Gastroesophageal sphincter (tissue), 3 donors: ENCODE data around the gene TRIML1.

Experiments used
- POLR2A ChIP-seq, 2 donors: fragments of 450-650 bp; IDR thresholded peaks; one replicate each; pipeline ENCODE4 v1.6.1; 2017; ENCODE audit warnings: antibody characterized with exemption in 2 of 2, mild to moderate bottlenecking in 2 of 2, moderate library complexity in 1 of 2
- TF ChIP-seq, protein P1 (sequence below), 4 experiments: fragments of 200-600 bp in 2 of 4; fragments of 450-650 bp in 2 of 4; sonication (generic) in 1 of 4; IDR thresholded peaks; one replicate each; pipeline ENCODE4 v1.5.1; 2017 to 2019; ENCODE audit warnings: antibody characterized with exemption in 4 of 4, mild to moderate bottlenecking in 2 of 4, moderate library complexity in 2 of 4

- TF ChIP-seq, protein P1, sequence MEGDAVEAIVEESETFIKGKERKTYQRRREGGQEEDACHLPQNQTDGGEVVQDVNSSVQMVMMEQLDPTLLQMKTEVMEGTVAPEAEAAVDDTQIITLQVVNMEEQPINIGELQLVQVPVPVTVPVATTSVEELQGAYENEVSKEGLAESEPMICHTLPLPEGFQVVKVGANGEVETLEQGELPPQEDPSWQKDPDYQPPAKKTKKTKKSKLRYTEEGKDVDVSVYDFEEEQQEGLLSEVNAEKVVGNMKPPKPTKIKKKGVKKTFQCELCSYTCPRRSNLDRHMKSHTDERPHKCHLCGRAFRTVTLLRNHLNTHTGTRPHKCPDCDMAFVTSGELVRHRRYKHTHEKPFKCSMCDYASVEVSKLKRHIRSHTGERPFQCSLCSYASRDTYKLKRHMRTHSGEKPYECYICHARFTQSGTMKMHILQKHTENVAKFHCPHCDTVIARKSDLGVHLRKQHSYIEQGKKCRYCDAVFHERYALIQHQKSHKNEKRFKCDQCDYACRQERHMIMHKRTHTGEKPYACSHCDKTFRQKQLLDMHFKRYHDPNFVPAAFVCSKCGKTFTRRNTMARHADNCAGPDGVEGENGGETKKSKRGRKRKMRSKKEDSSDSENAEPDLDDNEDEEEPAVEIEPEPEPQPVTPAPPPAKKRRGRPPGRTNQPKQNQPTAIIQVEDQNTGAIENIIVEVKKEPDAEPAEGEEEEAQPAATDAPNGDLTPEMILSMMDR (IDR thresholded peaks at IDR 0.05): no peak
- TF ChIP-seq POLR2A (IDR thresholded peaks at IDR 0.05): no peak
Observed at GRCh38 chr4:188132232-188132631, 7.0 kb upstream of the TRIML1 start.
